WI38 (cell line): ENCODE data around the gene ARID1B.

Source experiments
- H3K4me3 ChIP-seq: 2 replicates; pipeline ENCODE4 v1.5.1; 2011; ENCODE audit warnings: low read depth, mild to moderate bottlenecking, control low read depth, low read length
- TF ChIP-seq, protein P1 (sequence below): IDR thresholded peaks from 2 replicates; pipeline ENCODE4 v1.5.1; 2012; ENCODE audit warnings: low read depth, mild to moderate bottlenecking, control low read depth, low read length

The ARID1B gene

DNA sequence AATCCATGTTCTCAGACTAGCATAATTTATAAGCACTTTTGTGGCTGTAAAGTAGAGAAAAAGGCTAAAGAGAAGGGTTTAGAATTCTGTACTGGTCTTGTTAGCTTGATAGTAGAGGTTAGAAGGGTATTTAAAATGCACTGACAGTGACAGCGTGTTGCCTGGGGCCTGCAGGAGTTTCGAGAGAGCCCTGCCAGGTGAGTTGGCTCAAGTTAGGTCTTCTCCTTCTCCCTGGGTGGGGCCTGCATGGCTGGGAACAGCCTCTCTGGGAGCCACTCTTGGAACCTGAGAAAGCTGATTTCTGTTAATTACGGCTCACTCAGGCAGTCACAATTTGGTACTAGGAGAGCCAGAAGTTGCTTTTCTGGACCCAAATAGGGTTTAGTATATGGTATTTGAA, 103.7 kb downstream of the ARID1B start:
- no peak overlapping the region for H3K4me3 ChIP-seq
- TF ChIP-seq, protein P1, sequence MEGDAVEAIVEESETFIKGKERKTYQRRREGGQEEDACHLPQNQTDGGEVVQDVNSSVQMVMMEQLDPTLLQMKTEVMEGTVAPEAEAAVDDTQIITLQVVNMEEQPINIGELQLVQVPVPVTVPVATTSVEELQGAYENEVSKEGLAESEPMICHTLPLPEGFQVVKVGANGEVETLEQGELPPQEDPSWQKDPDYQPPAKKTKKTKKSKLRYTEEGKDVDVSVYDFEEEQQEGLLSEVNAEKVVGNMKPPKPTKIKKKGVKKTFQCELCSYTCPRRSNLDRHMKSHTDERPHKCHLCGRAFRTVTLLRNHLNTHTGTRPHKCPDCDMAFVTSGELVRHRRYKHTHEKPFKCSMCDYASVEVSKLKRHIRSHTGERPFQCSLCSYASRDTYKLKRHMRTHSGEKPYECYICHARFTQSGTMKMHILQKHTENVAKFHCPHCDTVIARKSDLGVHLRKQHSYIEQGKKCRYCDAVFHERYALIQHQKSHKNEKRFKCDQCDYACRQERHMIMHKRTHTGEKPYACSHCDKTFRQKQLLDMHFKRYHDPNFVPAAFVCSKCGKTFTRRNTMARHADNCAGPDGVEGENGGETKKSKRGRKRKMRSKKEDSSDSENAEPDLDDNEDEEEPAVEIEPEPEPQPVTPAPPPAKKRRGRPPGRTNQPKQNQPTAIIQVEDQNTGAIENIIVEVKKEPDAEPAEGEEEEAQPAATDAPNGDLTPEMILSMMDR: no peak

DNA sequence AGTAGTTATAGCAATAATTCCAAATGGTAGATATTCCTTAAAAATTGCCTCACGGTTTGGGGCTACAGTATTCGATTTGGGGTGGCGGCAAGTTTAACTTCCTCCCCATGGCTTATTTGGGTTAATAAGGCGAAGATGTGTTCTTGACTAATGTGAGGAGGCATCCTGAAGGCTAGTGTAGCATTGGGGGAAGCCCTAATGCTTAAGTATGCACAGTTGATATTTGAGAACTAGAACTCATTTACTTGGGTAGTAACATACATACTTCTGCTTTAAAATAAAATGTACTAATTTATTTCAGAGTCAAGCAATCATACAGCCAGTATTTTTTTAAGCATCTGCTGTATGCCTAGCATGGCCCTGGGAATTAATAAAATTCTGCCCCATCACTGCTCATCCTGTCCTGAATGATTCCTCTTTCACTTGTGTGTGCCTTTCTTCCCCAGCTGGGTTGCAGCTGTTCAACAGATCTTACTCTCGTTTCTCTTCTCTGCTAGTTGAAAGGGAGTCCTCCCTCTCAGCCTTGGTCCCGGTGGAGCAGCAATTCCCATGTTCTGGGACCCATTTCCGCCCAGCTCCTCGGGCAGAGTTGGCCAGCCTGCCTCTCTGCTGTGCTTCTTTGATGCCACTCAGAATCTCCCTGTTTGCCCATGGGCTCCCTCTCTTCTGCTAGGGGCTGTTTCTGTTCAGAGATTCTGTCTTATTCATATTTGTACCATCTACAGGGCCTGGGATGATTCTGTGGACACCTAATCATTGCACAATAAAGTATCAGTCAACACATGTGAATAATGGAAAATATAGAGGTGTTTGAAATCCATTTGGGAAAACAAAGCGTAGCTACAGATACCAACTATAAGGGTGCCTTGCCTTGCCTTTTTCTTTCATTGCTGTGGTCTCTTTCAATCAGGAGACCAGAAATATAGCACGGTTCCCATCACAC, 104.8 kb downstream of the ARID1B start:
- TF ChIP-seq, protein P1: no peak
- H3K4me3 ChIP-seq: no peak overlapping the region

GRCh38 chr6:156883497-156884252, 106.5 kb downstream of the ARID1B start:
- H3K4me3 ChIP-seq: no peak overlapping the region
- TF ChIP-seq, protein P1: no peak

- H3K4me3 ChIP-seq: no peak overlapping the region
- TF ChIP-seq, protein P1: no peak
These were observed 107.1 kb downstream of the ARID1B start for GRCh38 chr6:156884306-156884705.

- TF ChIP-seq, protein P1: no peak
These were observed 108.4 kb downstream of the ARID1B start for GRCh38 chr6:156885562-156885961.

DNA sequence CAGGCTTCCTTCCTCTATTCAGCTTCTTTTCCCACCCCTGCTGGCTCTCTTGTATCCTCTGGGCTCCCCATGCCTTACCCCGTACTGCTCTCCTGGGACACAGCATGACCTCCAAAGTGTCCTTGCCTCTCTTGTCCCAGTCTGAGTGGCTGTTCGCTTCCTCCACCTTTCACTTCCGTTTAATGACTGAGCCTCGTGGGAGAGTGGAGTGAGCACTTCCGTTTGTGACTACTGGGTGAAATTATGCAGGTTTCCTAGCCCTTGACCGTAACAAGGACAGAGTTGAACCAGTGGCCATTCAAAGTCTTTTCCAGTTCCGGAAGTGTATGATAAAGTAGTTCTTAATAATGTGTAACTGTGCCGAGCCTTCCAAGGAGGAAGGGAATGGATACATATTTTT, 109.2 kb downstream of the ARID1B start:
- TF ChIP-seq, protein P1: no peak
- H3K4me3 ChIP-seq: no peak overlapping the region

More at GRCh38 chr6:156885562-156885961, 108.4 kb downstream of the ARID1B start:
- H3K4me3 ChIP-seq: no peak overlapping the region
